Trophoblast cell (in vitro differentiated cells and primary cell): ENCODE measurements around the gene NR3C1.
"Not testable (repeated sequence)": the region's sequence is repeated elsewhere in the genome, so short reads cannot be mapped to it uniquely, and the experiment has no call there.

Source experiments
- DNase-seq, 2 donors: peaks; one replicate each; pipeline ENCODE4 v3.0.0-alpha.2; 2016
- H2AFZ ChIP-seq: 2 replicates; pipeline ENCODE4 v1.6.1; 2013; ENCODE audit warnings: low read length, moderate library complexity, mild to moderate bottlenecking; ENCODE audit not compliant: insufficient read depth, poor library complexity
- H2AK5ac ChIP-seq: 2 replicates; pipeline ENCODE4 v1.6.1; 2013; ENCODE audit warnings: mild to moderate bottlenecking, low read length
- H2BK120ac ChIP-seq: 2 replicates; pipeline ENCODE4 v1.6.1; 2013; ENCODE audit warnings: low read length, mild to moderate bottlenecking, moderate library complexity; ENCODE audit not compliant: insufficient read depth, poor library complexity
- H2BK12ac ChIP-seq: 2 replicates; pipeline ENCODE4 v1.6.1; 2013; ENCODE audit warnings: mild to moderate bottlenecking, low read length, moderate library complexity
- H2BK5ac ChIP-seq: 2 replicates; pipeline ENCODE4 v1.6.1; 2013; ENCODE audit warnings: low read length, low read depth, moderate library complexity, mild to moderate bottlenecking; ENCODE audit not compliant: poor library complexity
- H3K14ac ChIP-seq: 2 replicates; pipeline ENCODE4 v1.6.1; 2013; ENCODE audit warnings: mild to moderate bottlenecking, low read length
- H3K18ac ChIP-seq: 2 replicates; pipeline ENCODE4 v1.6.1; 2013; ENCODE audit warnings: mild to moderate bottlenecking, low read length
- H3K23ac ChIP-seq: 2 replicates; pipeline ENCODE4 v1.6.1; 2013; ENCODE audit warnings: low read length
- H3K27ac ChIP-seq: 2 replicates; pipeline ENCODE4 v1.5.1; 2013; ENCODE audit warnings: low read depth, mild to moderate bottlenecking, inconsistent platforms, low read length, moderate library complexity
- H3K27me3 ChIP-seq: 2 replicates; pipeline ENCODE4 v1.6.1; 2013; ENCODE audit warnings: inconsistent platforms, mild to moderate bottlenecking, low read length, moderate library complexity; ENCODE audit not compliant: insufficient read depth
- H3K36me3 ChIP-seq, 2 experiments: 1 replicate in 1 of 2; 2 replicates in 1 of 2; pipeline ENCODE4 v1.6.1; 2013; ENCODE audit warnings: low read length in 2 of 2, mild to moderate bottlenecking in 2 of 2, moderate library complexity in 1 of 2; ENCODE audit not compliant: insufficient read depth in 2 of 2, control insufficient read depth in 1 of 2
- H3K4ac ChIP-seq: 2 replicates; pipeline ENCODE4 v1.6.1; 2013; ENCODE audit warnings: low read depth, mild to moderate bottlenecking, low read length, moderate library complexity
- H3K4me1 ChIP-seq, 2 experiments: 1 replicate in 1 of 2; 2 replicates in 1 of 2; pipeline ENCODE4 v1.6.1; 2013; ENCODE audit warnings: low read length in 2 of 2, mild to moderate bottlenecking in 2 of 2, moderate library complexity in 1 of 2; ENCODE audit not compliant: insufficient read depth in 2 of 2, control insufficient read depth in 1 of 2
- H3K4me2 ChIP-seq: 2 replicates; pipeline ENCODE4 v1.6.1; 2013; ENCODE audit warnings: inconsistent platforms, mild to moderate bottlenecking, low read length, moderate library complexity
- H3K4me3 ChIP-seq: 2 replicates; pipeline ENCODE4 v1.5.1; 2013; ENCODE audit warnings: mild to moderate bottlenecking, low read depth, low read length, inconsistent platforms
- H3K79me1 ChIP-seq: one replicate; pipeline ENCODE4 v1.6.1; 2013; ENCODE audit warnings: low read length
- H3K79me2 ChIP-seq: 2 replicates; pipeline ENCODE4 v1.6.1; 2013; ENCODE audit warnings: low read length, mild to moderate bottlenecking; ENCODE audit not compliant: control insufficient read depth, insufficient read depth, poor library complexity
- H3K9ac ChIP-seq: 2 replicates; pipeline ENCODE4 v1.6.1; 2013; ENCODE audit warnings: mild to moderate bottlenecking, low read length
- H3K9me3 ChIP-seq: 2 replicates; pipeline ENCODE4 v1.6.1; 2013; ENCODE audit warnings: low read depth, mild to moderate bottlenecking, control low read depth, inconsistent platforms, low read length; ENCODE audit not compliant: insufficient read depth
- H4K12ac ChIP-seq: 2 replicates; pipeline ENCODE4 v1.6.1; 2013; ENCODE audit warnings: low read depth, mild to moderate bottlenecking, low read length, moderate library complexity
- H4K8ac ChIP-seq: 2 replicates; pipeline ENCODE4 v1.6.1; 2013; ENCODE audit warnings: low read depth, mild to moderate bottlenecking, low read length, moderate library complexity
- H4K91ac ChIP-seq: one replicate; pipeline ENCODE4 v1.6.1; 2013; ENCODE audit warnings: low read depth, mild to moderate bottlenecking, low read length, moderate library complexity
- WGBS: extraction: QIAGEN DNeasy Blood & Tissue Kit; methylation state at CpG from one replicate; pipeline ENCODE4 v1.1.7; 2013; ENCODE audit warnings: missing lambda C conversion rate; ENCODE audit not compliant: insufficient read length, insufficient coverage; ENCODE audit errors: extremely low coverage; 5-methylcytosine and 5-hydroxymethylcytosine counted together

The NR3C1 gene

GRCh38 chr5:143329843-143330242 is 73.6 kb downstream of the NR3C1 start:
- Histone ChIP-seq H3K27me3 (no peaks in the 10 kb centered on the region), H3K4me1 (no peaks in the 10 kb centered on the region), H2BK5ac (no peak overlapping the region), H3K36me3 (no peaks in the 10 kb centered on the region), H3K27ac (no peak overlapping the region), H3K23ac (no peak overlapping the region), H3K18ac (no peak overlapping the region), H4K12ac (no peak overlapping the region), H2BK12ac (no peak overlapping the region), H2AK5ac (no peak overlapping the region), H3K14ac (no peak overlapping the region), H3K4ac (no peak overlapping the region), H3K4me2 (no peak overlapping the region), H4K8ac (no peak overlapping the region), H3K79me1 (no peaks in the 10 kb centered on the region), H3K9ac (no peak overlapping the region), H4K91ac (no peak overlapping the region), H3K4me3 (no peak overlapping the region), H3K9me3 (no peaks in the 10 kb centered on the region), H2AFZ (no peak overlapping the region), H2BK120ac (no peak overlapping the region), H3K79me2 (no peaks in the 10 kb centered on the region)
- no peak for DNase-seq
- WGBS: no CpG with 5 or more reads among the region's 2 CpGs

- no peak overlapping the region for H3K9ac ChIP-seq
- H2AFZ ChIP-seq: no peak overlapping the region
- no peak overlapping the region for H3K4ac ChIP-seq
- no peaks in the 10 kb centered on the region for H3K27me3 ChIP-seq
- H3K18ac ChIP-seq: no peak overlapping the region
- H3K23ac ChIP-seq: no peak overlapping the region
- no peak overlapping the region for H3K14ac ChIP-seq
- H3K79me2 ChIP-seq: no peaks in the 10 kb centered on the region
- WGBS: no CpG with 5 or more reads among the region's 5 CpGs
- H3K9me3 ChIP-seq: peaks cover 2% of the 10 kb centered on the region
- H2BK12ac ChIP-seq: no peak overlapping the region
- no peak overlapping the region for H3K4me3 ChIP-seq
- H3K4me2 ChIP-seq: no peak overlapping the region
- no peak overlapping the region for H2BK120ac ChIP-seq
- H3K36me3 ChIP-seq: no peaks in the 10 kb centered on the region
- no peak for DNase-seq
- no peak overlapping the region for H4K91ac ChIP-seq
- no peak overlapping the region for H4K8ac ChIP-seq
- H2AK5ac ChIP-seq: no peak overlapping the region
- no peak overlapping the region for H3K27ac ChIP-seq
- H4K12ac ChIP-seq: no peak overlapping the region
- H3K79me1 ChIP-seq: no peaks in the 10 kb centered on the region
- no peak overlapping the region for H2BK5ac ChIP-seq
- H3K4me1 ChIP-seq: no peaks in the 10 kb centered on the region
These were observed 74.8 kb downstream of the NR3C1 start for GRCh38 chr5:143328589-143329220.

GRCh38 chr5:143325086-143325485 is 78.4 kb downstream of the NR3C1 start:
- H2AFZ ChIP-seq, H2BK5ac ChIP-seq, H4K91ac ChIP-seq, H3K18ac ChIP-seq, H3K4me3 ChIP-seq, H3K4ac ChIP-seq, H3K9ac ChIP-seq, H3K27me3 ChIP-seq, H3K36me3 ChIP-seq, H3K9me3 ChIP-seq, H3K23ac ChIP-seq, H3K79me1 ChIP-seq, H3K27ac ChIP-seq, H3K79me2 ChIP-seq, H4K12ac ChIP-seq, H3K4me1 ChIP-seq, H3K4me2 ChIP-seq, DNase-seq, H2BK120ac ChIP-seq, H2BK12ac ChIP-seq, H2AK5ac ChIP-seq, H3K14ac ChIP-seq, H4K8ac ChIP-seq: not testable (repeated sequence)
- no CpG with 5 or more reads among the region's 4 CpGs for WGBS

- H4K12ac ChIP-seq, H2BK12ac ChIP-seq, H2AFZ ChIP-seq, H3K27me3 ChIP-seq, H2BK5ac ChIP-seq, H3K4me3 ChIP-seq, H3K18ac ChIP-seq, H3K27ac ChIP-seq, H2AK5ac ChIP-seq, H3K14ac ChIP-seq, H3K4me1 ChIP-seq, H4K91ac ChIP-seq, H2BK120ac ChIP-seq, H3K4me2 ChIP-seq, H3K23ac ChIP-seq, H3K9ac ChIP-seq, H4K8ac ChIP-seq, H3K79me2 ChIP-seq, H3K9me3 ChIP-seq, H3K79me1 ChIP-seq, H3K4ac ChIP-seq, H3K36me3 ChIP-seq: not testable (repeated sequence)
- DNase-seq: peak in 1 of 2 donors; percentile 36
- WGBS: no CpG with 5 or more reads among the region's 5 CpGs
These were observed 80.4 kb downstream of the NR3C1 start for GRCh38 chr5:143322931-143323630.
